ENCODE results near the gene UBE2G2.

GRCh38 chr21:44771896-44772525 lies 29.6 kb downstream of the UBE2G2 start:
- TF ChIP-seq CTCF (IDR thresholded peaks at IDR 0.05; ENCODE audit: insufficient read depth, low read length), result no peak
- no peak for TF ChIP-seq REST (IDR thresholded peaks at IDR 0.05; ENCODE audit: insufficient replicate concordance, low read depth)
